ENCODE data around the gene C5orf63. TPM values are rescaled to one million over a fixed set of nuclear protein-coding genes. Genes with fewer than 3 reads are reported as not detected.
A peak's percentile ranks its signal among the peaks of the same experiment; 100 is the strongest.
"Not testable (repeated sequence)": the region's sequence is repeated elsewhere in the genome, so short reads cannot be mapped to it uniquely, and the experiment has no call there.

The C5orf63 gene
- 4.5 and 5.5 TPM in 2 replicates for total RNA-seq (2014; rRNA removed; shearing (Covaris generic))
- 0.77 and 1.1 TPM in 2 replicates for polyA plus RNA-seq (2015; cell fraction: cytosol; rRNA removed)
- polyA plus RNA-seq (2015; cell fraction: nucleus; rRNA removed), result 10.8 and 20.2 TPM in 2 replicates

DNA sequence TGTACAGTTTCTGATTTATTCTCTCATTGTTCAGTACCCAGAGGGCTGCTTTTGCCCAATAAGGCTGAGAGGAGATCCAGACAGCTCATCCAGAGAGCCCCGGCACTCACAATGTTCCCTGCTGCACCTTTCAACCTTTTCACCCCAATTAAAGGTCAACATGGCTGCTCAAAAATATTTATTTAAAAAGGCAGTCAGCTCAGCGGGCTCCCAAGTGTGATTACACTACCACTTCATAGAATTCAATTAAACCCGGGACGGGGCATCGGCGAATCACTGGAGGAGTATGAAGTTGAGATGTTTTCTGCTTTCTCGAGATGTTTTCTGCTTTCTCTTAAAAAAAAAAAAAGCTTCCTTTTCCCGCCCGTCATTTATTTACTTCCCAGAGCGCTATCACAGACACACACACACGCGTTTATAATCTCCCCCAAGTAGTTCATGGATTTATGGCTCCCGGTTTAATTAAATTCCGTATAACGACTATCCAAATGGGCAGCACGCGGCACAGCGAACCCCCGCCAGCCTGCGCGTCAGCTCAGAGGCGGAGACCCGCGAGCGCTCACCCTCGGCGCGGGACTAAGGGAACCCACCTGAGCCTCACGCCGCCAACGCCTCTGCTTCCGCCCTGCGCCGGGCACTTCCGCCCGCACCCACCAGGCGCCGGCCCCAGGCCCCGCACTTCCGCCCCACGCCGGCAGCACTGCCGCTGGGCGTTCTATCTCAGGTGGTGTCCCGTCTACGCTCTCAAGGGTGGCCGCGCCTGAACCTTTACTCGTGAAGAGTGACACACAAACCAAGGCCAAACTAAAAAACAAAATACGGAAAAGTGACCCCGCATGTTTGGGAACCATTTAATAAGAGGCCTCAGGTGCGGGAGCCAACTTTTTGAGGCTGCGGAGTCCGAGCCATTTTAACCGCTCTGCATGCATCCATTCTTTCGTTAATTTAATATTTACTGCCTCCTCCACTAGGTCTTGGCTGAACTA lies at the start of gene C5orf63:
TSS of gene C5orf63 (minus strand) at position 642 of the 986 bp plus-strand sequence. CDS start 14,507 bp downstream, outside the sequence.
- peak; percentile 20 for DNase-seq (ENCODE audit: low read depth, low spot score)
- in situ Hi-C loops (cut with HindIII; ENCODE audit: low pct_unique_long_range_greater_than_20kb, low sequenced_read_pairs), result no loop called here

DNA sequence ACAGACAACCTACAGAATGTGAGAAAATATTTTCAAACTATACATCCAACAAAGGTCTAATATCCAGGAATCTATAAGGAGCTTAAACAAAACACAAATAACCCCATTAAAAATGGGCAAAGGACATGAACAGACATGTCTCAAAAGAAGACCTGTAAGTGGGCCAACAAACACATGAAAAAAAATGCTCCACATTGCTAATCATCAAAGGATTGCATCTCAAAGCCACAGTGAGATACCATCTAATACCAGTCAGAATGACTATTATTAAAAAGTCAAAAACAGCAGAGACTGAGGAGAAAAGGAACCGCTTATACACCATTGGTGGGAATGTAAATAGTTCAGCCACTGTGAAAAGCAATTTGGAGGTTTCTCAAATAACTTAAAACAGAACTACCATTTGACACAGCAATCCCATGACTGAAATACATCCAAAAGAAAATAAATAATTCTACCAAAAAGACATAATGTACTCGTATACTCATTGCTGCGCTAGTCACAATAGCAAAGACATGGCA lies 39.1 kb upstream of the C5orf63 start:
- in situ Hi-C loops (cut with HindIII; ENCODE audit: low pct_unique_long_range_greater_than_20kb, low sequenced_read_pairs), result no loop called here
- DNase-seq (ENCODE audit: low read depth, low spot score), result no peak

DNA sequence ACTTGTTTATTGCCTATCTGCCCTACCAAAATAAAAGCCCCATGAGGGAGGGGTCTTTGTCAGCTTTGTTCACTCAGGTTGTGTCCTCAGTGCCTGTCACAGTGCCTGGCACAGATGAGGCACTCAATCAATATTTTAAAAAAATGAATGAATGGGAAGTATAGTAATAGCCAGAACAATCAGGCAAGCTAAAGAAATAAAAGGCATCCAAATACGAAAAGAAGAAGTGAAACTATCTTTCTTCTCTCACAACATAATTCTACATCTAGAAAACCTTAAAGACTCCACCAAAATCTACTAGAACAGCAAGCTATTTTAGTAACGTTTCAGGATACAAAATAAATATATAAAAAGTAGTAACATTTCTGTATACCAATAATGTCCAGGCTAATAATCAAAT lies 37.8 kb upstream of the C5orf63 start:
- no peak for DNase-seq (ENCODE audit: low read depth, low spot score)
- in situ Hi-C loops (cut with HindIII; ENCODE audit: low pct_unique_long_range_greater_than_20kb, low sequenced_read_pairs), result no loop called here

DNA sequence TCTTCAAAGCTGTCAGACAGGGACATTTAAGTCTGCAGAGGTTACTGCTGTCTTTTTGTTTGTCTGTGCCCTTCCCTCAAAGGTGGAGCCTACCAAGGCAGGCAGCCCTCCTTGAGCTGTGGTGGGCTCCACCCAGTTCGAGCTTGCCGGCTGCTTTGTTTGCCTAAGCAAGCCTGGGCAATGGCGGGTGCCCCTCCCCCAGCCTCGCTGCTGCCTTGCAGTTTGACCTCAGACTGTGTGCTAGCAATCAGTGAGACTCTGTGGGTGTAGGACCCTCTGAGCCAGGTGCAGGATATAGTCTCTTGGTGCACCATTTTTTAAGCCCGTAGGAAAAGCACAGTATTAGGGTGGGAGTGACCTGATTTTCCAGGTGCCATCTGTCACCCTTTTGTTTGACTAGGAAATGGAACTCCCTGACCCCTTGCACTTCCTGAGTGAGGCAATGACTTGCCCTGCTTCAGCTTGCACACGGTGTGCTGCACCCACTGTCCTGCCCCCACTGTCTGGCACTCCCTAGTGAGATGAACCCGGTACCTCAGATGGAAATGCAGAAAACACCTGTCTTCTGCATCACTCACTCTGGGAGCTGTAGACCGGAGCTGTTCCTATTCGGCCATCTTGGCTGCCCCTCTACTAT lies 35.4 kb upstream of the C5orf63 start:
- in situ Hi-C loops (cut with HindIII; ENCODE audit: low pct_unique_long_range_greater_than_20kb, low sequenced_read_pairs), result not testable (repeated sequence)

DNA sequence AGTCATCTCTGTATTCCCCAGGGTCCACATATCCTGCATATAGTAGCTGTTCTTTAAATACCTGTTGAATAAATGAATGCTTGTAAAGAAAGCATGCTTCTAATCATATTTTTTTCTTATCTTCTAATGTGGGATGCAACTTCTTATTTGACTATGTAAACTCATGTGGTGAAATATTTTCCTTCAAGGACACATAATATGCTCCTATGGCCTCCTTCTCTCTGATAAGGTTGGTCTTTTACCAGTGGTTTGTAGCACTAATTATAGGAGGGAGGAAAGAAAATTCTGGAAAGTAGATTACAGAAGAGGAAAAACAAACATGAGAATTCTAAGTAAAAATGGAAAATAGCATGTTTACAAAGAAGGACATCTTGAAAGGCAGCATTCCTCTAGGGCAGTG lies 28.6 kb upstream of the C5orf63 start:
- in situ Hi-C loops (cut with HindIII; ENCODE audit: low pct_unique_long_range_greater_than_20kb, low sequenced_read_pairs), result no loop called here
- DNase-seq (ENCODE audit: low read depth, low spot score), result no peak

More for the DNA sequence above, 35.4 kb upstream of the C5orf63 start:
- not testable (repeated sequence) for DNase-seq (ENCODE audit: low read depth, low spot score)

DNA sequence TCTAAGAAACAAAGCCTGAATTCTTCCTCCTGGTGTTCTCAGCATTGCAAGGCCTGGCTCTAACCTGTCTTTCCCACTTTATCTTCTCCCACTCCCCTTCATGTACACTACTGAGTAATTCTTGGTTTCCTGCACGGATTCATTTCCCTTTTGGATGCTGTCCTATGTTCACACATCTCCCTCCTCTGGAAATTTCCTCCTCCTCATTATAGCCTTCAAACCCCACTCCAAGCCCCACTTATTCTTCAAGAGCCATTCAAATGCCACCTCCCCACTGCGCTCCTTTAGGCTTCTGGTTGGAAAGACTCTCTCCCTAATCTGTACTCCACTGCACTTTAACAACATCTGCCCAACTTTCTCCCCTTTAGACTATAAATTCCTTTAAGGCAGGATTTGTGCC lies 28.2 kb upstream of the C5orf63 start:
- in situ Hi-C loops (cut with HindIII; ENCODE audit: low pct_unique_long_range_greater_than_20kb, low sequenced_read_pairs), result no loop called here
- no peak for DNase-seq (ENCODE audit: low read depth, low spot score)

DNA sequence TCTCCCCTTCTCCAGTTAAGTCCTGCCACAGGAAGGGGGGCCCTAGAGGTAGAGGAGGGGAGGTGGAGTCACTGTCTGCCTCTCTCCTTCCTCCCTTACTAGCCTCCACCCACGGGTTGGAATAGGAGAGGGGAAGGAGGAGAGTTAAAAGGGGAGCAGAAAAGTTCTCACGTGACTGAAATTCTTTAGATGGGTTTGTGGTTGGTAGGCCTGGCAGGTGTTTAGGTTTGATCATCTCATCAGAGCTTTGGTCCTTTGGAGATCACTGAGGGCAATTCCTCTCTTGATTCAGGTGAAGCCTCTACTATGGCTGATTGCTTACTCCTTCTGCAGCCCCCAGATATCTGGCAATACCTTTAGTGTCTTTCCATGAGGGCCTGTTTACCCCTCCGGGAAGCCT lies 24.9 kb upstream of the C5orf63 start:
- in situ Hi-C loops (cut with HindIII; ENCODE audit: low pct_unique_long_range_greater_than_20kb, low sequenced_read_pairs), result no loop called here
- no peak for DNase-seq (ENCODE audit: low read depth, low spot score)

DNA sequence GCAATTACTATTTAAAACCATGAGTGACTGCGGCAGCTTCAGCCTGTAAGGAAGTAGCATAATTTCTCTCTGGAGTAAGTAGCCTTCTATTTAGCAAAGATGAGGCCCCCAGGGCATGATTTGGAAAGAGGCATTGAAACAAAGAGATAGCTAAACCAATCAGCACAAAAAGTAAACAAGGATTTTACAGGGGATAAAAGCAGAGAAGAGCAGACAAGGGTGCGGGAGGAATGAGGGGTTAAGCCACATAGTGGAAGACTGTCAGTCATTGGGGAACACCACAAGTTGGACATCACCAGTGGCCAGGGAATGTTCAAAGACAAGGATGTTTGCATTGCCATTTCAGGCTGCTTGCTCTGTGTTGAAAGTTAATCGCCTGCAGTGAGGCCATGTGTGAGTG lies 24.0 kb upstream of the C5orf63 start:
- DNase-seq (ENCODE audit: low read depth, low spot score), result peak; percentile 47
- in situ Hi-C loops (cut with HindIII; ENCODE audit: low pct_unique_long_range_greater_than_20kb, low sequenced_read_pairs), result no loop called here

DNA sequence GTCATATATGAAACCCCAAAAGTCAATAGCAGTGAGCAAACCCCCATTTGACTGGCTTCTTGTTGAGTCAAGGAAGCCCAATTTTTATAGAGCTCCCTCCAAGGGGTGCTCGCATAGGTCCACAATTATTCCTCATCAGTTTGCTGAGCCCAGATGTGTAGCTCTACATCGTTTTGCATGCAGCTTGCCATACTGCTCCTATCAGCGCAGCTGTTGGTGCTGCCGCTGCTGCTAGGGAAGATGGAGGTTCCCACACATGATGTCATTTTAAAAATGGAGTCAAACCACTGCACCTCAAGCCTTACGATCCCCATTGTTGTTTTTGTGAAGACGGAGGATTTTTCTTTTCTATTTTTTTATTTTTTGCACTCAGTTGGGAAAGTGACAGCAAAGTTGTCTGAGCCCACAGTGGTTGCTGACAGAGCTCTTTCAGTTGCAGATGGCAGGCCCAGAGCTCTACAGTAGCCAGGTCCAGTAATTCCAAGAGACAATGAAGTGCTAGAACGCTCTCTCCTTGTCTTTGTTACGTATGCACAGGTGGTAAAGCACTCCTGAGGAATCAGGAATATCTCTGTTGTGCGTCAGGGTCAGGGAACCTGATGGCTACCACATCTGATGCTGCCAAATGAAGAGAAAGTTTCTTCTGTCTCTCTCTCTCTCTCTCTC lies 23.2 kb upstream of the C5orf63 start:
- DNase-seq (ENCODE audit: low read depth, low spot score), result no peak
- in situ Hi-C loops (cut with HindIII; ENCODE audit: low pct_unique_long_range_greater_than_20kb, low sequenced_read_pairs), result no loop called here

DNA sequence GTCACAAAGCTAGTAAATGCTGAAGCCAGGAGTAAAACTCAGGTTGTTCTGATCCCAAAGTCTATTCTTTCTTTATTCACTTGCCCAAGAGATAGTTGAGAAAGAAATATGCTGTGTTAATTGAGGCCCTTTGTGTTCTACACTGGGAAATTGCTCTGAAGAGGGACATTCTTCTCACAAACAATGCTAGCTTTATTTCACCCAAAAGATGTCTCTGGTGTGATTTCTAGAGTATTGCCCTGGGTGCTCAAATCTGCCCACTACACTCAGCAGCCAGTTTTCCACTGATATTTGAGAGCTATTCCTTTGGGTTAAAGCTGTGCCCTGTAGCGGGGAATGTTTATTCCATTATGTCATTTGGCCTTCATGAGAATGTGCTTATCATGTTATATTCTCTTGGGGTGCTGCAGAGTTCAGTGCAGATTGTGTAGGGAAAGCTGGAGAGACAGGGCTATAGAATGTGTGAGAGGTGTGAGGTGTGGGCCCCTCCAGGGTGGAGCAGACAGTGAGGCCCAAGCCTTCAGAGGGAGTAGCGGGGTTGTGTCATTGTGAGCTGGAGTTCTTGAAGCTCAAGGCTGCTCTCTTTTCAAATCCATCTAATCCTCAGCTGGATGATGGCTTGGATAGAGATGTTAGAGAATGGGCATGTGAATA lies 21.0 kb upstream of the C5orf63 start:
- peak; percentile 94 for DNase-seq (ENCODE audit: low read depth, low spot score)
- in situ Hi-C loops (cut with HindIII; ENCODE audit: low pct_unique_long_range_greater_than_20kb, low sequenced_read_pairs), result no loop called here

DNA sequence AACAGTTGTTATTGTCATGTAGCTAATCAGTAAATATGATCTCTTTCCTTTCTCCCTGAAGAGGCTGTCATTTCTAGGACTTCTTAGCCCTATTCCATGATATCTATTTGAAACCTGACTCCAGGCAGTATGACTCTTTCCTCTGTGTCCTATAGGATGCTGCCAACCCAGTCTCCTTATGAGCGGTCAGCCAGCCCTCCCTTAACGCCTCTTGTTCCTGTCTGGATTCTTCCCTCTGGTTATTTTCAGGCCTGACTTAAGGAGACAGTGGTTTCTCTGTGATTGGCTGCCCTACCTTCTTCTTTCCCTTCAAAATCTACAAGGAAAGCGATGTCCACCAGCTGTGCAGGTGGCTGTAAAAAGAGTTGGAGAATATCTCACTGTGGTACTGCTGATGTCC lies 19.4 kb upstream of the C5orf63 start:
- no peak for DNase-seq (ENCODE audit: low read depth, low spot score)
- in situ Hi-C loops (cut with HindIII; ENCODE audit: low pct_unique_long_range_greater_than_20kb, low sequenced_read_pairs), result no loop called here

DNA sequence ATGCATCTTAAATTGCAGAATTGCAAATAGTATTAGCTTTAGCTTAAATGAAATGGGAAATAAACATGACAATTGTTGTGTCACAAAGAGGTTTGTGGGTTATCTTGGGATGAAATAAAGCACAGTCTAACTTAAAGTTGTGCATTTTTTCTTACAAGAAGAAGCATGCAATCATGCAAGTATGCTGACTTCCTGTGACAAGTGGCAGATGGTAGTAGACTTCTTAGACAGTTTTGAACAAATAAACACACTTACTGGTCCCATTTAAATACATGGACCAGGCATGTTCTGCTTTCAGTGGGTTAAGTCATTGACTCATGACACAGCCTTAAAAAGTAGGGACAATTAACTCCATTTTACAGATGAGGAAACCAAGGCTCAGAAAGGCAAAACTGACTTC lies 15.9 kb upstream of the C5orf63 start:
- in situ Hi-C loops (cut with HindIII; ENCODE audit: low pct_unique_long_range_greater_than_20kb, low sequenced_read_pairs), result no loop called here
- no peak for DNase-seq (ENCODE audit: low read depth, low spot score)

DNA sequence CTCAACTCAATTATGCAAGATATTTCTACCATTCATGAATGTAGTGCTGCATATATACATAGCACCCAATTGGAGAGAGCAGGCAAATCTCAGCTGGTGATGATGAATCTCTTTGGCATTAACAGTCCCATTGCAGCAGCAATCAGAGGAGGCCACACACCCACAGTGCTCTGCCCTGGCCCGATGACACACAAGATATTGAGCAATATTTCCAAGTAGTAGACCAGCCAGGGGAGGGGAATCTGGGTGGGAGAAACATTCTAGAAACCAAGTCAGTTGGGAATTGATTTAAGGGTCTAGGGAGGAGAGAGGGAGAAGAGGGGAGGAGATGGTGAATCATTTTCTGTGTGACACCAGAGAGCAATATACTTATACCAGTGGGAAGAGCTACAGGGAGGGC lies 14.9 kb upstream of the C5orf63 start:
- in situ Hi-C loops (cut with HindIII; ENCODE audit: low pct_unique_long_range_greater_than_20kb, low sequenced_read_pairs), result no loop called here
- no peak for DNase-seq (ENCODE audit: low read depth, low spot score)

DNA sequence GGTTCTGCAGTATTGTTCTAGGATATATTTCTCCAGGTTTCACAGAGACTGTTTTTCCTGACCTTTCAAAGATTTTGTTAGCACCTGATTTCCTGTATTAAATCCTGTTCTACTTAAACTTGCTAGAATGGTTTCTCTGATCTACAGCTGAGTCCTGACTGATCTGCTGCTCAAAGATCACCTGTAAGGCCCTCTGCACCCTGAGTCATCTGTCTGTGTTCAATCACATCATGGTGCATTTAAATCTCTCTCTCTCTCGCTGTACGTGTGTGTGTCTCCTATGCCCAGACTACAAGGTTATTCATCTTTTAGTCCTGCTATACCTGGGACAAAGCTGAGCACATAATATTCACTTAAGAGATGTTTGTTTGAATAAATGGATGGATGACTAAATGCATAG lies 13.3 kb upstream of the C5orf63 start:
- in situ Hi-C loops (cut with HindIII; ENCODE audit: low pct_unique_long_range_greater_than_20kb, low sequenced_read_pairs), result no loop called here
- DNase-seq (ENCODE audit: low read depth, low spot score), result no peak

DNA sequence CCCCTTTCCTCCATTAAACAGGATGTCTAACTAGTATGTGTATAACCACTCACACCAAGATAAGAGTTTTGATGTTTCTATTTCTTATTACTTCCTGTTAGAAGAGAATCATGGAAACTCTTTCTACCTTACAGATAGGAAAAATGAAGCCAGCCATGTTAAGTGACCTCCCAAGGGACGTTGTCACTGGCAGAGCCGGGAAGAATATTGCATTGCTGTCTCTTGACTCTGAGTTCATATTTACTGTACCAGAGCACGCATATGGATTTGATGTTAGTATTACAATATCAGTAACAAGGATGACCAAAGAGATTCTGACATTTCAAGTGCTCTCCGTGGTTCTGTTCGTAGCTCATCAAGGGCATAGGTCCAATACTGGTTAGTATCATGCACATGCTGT lies 12.5 kb upstream of the C5orf63 start:
- no peak for DNase-seq (ENCODE audit: low read depth, low spot score)

DNA sequence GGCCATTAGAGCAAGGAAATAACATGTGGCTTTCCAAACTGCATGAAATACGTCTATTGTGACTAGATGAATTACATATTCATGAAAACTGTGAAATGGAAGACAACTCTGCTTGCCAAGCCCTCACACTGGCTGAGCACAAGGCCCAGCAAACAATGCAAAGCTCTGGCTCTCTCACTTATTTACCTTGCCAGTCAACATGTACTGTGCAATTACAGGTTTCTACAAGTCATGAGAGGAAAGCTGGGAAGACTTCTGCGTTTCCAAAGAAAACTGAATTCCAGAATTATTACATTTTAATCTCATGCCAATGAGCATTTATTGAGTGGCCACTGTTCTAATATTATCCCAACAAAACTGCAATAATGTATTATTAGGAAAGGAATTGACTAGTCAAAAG lies 12.1 kb upstream of the C5orf63 start:
- DNase-seq (ENCODE audit: low read depth, low spot score), result no peak
- in situ Hi-C loops (cut with HindIII; ENCODE audit: low pct_unique_long_range_greater_than_20kb, low sequenced_read_pairs), result no loop called here

More for the DNA sequence above, 12.5 kb upstream of the C5orf63 start:
- in situ Hi-C loops (cut with HindIII; ENCODE audit: low pct_unique_long_range_greater_than_20kb, low sequenced_read_pairs), result no loop called here

DNA sequence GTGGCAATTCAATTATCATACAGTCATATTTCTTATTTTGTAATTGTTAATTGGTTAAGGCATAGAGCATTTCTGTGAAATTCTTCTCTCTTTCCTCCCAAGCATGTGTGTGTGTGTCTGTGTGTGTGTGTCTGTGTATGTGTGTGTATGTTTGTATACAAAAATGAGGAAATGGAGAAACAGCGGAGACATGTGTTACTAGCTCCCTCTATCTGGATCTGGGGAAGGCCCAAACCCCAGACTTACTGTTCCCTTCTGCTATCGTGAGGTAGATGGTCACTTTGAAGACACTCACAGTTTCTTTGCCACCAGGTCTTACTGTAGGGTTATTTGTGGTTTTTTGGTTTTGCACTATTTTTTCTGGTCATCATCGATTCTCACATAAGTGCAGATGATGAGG lies 11.4 kb upstream of the C5orf63 start:
- DNase-seq (ENCODE audit: low read depth, low spot score), result no peak
- in situ Hi-C loops (cut with HindIII; ENCODE audit: low pct_unique_long_range_greater_than_20kb, low sequenced_read_pairs), result no loop called here
